ENCODE results near the gene DSE.

- TF ChIP-seq CTCF (IDR thresholded peaks at IDR 0.05) = no peak
- TF ChIP-seq POLR2A (IDR thresholded peaks at IDR 0.05) = no peak
- TF ChIP-seq EP300 (IDR thresholded peaks at IDR 0.05) = no peak
These were observed 42.2 kb upstream of the DSE start for GRCh38 chr6:116328528-116328903.
